ENCODE data around the gene ACAD9. TPM values are rescaled to one million over a fixed set of nuclear protein-coding genes. Genes with fewer than 3 reads are reported as not detected.

Gene ACAD9
- total and polyA plus RNA-seq, 8 donors: 17.1 to 160 (median 23.4) TPM

DNA sequence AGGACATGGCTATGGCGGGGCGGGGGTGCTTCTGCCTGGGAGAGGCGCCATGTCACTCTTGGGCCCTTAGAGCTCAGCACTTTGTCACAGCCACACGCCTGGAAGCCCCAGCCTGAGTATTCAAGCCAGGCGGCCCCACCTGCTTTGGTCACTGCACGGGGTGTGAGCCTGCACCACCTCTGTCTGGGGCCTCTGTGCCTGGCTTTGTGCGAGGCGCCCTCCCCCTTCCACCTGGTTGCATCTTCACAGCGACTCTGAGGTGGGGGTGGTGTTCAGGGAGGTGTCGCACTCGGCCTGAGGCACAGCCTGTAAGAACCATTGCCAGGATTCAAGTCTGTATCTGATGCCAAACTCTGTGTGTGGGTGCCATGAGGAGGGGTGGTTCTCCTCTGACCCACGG is 24.1 kb downstream of the ACAD9 start:
- no peaks in the 10 kb centered on the region for H3K27me3 ChIP-seq
- no peaks in the 10 kb centered on the region for H3K9me3 ChIP-seq
- no peak for DNase-seq
- H3K36me3 ChIP-seq: peaks cover 81 to 100% (median 100%) of the 10 kb centered on the region in 4 donors
- 86 to 97% (median 91%) methylated on average over 9 to 12 of the region's 12 CpGs for WGBS, 5 donors
- intact Hi-C loops (cut with DNase I; ENCODE audit: low total_unique reads): no loop called here
- H3K27ac ChIP-seq: no peak overlapping the region
- H3K4me3 ChIP-seq: no peak overlapping the region
- no peaks in the 10 kb centered on the region for H3K4me1 ChIP-seq
- TF ChIP-seq EP300 (IDR thresholded peaks at IDR 0.05) (no peak), POLR2A (IDR thresholded peaks at IDR 0.05) (no peak), POLR2AphosphoS5 (IDR thresholded peaks at IDR 0.05) (no peak)
- TF ChIP-seq, protein P1, sequence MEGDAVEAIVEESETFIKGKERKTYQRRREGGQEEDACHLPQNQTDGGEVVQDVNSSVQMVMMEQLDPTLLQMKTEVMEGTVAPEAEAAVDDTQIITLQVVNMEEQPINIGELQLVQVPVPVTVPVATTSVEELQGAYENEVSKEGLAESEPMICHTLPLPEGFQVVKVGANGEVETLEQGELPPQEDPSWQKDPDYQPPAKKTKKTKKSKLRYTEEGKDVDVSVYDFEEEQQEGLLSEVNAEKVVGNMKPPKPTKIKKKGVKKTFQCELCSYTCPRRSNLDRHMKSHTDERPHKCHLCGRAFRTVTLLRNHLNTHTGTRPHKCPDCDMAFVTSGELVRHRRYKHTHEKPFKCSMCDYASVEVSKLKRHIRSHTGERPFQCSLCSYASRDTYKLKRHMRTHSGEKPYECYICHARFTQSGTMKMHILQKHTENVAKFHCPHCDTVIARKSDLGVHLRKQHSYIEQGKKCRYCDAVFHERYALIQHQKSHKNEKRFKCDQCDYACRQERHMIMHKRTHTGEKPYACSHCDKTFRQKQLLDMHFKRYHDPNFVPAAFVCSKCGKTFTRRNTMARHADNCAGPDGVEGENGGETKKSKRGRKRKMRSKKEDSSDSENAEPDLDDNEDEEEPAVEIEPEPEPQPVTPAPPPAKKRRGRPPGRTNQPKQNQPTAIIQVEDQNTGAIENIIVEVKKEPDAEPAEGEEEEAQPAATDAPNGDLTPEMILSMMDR (IDR thresholded peaks at IDR 0.05): no peak

DNA sequence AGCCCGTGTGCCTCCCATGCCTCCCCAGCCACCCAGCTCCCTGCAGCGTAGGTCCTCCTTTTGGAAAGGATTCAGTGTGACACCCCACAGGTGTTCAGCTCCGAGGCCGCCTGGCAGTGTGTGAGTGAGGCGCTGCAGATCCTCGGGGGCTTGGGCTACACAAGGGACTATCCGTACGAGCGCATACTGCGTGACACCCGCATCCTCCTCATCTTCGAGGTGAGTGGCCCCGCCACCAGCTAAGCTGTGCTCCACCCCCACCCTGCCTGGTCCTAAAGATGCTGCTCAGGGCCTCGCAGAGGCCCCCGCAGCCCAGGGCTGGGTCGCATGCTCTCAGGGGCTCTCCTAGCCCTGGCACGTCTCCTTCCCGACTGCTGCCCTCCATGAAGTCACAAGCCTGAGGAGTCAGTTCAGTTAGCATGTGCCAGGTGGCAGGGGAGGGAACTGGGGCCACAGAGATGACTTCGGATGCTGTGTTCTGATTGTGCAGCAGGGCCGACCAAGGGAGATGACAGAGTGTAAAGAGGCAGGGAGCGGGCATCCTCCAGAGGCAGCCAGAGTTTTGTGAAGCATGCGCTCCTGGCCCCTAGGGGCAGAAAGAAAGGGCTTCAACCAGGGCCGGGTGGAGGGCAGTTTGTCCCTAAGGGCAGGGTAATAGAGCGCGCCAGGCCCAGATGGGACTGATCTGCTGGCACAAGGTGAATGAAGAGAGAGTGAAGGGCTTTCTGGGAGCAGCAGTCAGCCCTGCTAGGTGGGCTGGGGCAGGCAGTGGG is 26.8 kb downstream of the ACAD9 start:
- no peaks in the 10 kb centered on the region for H3K27me3 ChIP-seq
- intact Hi-C loops (cut with DNase I; ENCODE audit: low total_unique reads): no loop called here
- no peak for TF ChIP-seq EP300 (IDR thresholded peaks at IDR 0.05)
- TF ChIP-seq, protein P1 (IDR thresholded peaks at IDR 0.05): no peak
- no peak for TF ChIP-seq POLR2A (IDR thresholded peaks at IDR 0.05)
- no peak for TF ChIP-seq POLR2AphosphoS5 (IDR thresholded peaks at IDR 0.05)
- DNase-seq: no peak
- H3K4me1 ChIP-seq: no peaks in the 10 kb centered on the region
- no peaks in the 10 kb centered on the region for H3K9me3 ChIP-seq
- 92 to 96% (median 93%) methylated on average over 19 to 25 of the region's 25 CpGs for WGBS, 5 donors
- H3K36me3 ChIP-seq: peaks cover 90 to 100% (median 100%) of the 10 kb centered on the region in 4 donors
- no peak overlapping the region for H3K27ac ChIP-seq
- no peak overlapping the region for H3K4me3 ChIP-seq

DNA sequence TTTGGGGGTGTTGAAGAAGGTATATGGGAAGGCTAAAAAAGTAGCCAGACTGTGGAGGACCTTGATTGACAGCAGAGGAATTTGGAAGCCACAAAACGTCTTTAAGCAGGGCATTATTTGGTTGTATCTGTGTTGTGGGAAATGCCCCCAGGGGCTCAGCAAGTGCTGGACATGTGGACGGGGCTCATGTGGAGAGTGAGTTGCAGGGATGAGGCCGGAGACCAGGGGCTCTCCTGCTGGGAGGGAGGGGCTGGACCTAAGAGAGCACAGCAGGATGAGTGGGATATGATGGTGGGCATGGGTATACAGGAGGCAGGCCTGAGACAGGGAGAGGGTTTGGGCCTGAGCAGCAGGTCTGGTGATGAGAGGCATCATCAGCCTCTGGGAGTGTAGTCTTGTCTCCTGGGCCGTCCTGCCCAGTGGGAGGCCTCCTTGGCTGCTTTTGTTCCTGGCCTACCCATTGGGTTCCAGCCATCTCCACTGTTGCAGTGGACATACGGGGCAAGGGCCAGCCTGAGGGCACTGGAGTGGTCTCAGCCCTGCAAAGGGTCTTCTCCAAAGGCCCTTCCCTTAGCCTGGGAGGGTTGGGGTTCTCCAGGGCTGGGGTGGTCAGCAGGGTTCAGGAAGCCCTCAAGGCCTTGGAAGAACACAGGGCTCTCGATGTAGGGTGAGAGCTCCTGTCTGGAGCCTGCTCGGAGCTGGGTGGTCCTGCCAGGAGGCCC is 27.5 kb downstream of the ACAD9 start:
- H3K4me1 ChIP-seq: no peaks in the 10 kb centered on the region
- DNase-seq: no peak
- no peak overlapping the region for H3K27ac ChIP-seq
- peaks cover 89 to 100% (median 100%) of the 10 kb centered on the region in 4 donors for H3K36me3 ChIP-seq
- no peak for TF ChIP-seq POLR2A (IDR thresholded peaks at IDR 0.05)
- TF ChIP-seq, protein P1 (IDR thresholded peaks at IDR 0.05): no peak
- no peak for TF ChIP-seq POLR2AphosphoS5 (IDR thresholded peaks at IDR 0.05)
- TF ChIP-seq EP300 (IDR thresholded peaks at IDR 0.05): no peak
- no peak overlapping the region for H3K4me3 ChIP-seq
- no peaks in the 10 kb centered on the region for H3K27me3 ChIP-seq
- no peaks in the 10 kb centered on the region for H3K9me3 ChIP-seq
- intact Hi-C loops (cut with DNase I; ENCODE audit: low total_unique reads): no loop called here
- 75 to 83% (median 79%) methylated on average over 5 to 7 of the region's 7 CpGs for WGBS, 5 donors

DNA sequence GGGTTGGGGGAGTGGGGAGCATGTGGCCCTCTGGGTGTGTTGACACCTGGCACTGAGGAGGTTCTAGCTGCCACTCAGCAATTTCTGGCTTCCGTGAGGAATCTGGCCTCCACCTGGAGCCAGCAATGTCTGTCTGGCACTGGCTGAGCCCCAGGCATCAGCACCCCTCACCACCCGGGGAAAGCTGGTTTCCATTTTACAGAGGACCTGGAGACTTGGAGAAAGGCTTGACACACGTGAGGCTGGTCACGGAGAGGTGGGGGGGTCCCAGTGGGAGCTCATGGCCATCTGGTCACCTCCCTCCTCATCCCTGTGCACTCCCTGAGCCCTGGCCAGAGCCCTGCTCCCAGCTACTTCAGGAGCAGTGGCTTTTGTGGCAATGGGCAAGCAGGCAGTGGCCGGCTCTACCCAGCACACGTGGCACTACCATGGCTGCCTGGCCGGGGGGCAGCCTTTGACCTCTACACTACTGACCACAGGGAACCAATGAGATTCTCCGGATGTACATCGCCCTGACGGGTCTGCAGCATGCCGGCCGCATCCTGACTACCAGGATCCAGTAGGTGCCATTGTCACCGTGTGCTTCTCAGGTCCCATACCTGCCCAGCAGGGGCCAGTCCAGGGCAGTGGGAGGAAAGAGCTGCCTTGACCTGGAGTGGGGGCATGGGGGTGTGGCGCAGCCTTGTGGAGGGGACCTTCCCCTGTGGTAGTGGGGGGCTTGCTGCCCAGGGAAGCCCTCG is 28.5 kb downstream of the ACAD9 start:
- Histone ChIP-seq H3K9me3 (no peaks in the 10 kb centered on the region), H3K36me3 (peaks cover 90 to 100% (median 100%) of the 10 kb centered on the region in 4 donors), H3K27ac (peak overlapping the region in 1 of 5 donors; percentile 83), H3K27me3 (no peaks in the 10 kb centered on the region), H3K4me3 (no peak overlapping the region), H3K4me1 (no peaks in the 10 kb centered on the region)
- no peak for TF ChIP-seq EP300 (IDR thresholded peaks at IDR 0.05)
- no peak for TF ChIP-seq POLR2AphosphoS5 (IDR thresholded peaks at IDR 0.05)
- TF ChIP-seq, protein P1 (IDR thresholded peaks at IDR 0.05): no peak
- TF ChIP-seq POLR2A (IDR thresholded peaks at IDR 0.05): no peak
- DNase-seq: no peak
- 93 to 97% (median 94%) methylated on average over 7 to 15 of the region's 15 CpGs for WGBS, 5 donors
- intact Hi-C loops (cut with DNase I; ENCODE audit: low total_unique reads): no loop called here
